HCT116 (cell line): ENCODE measurements around the gene CLK3. TPM values are rescaled to one million over a fixed set of nuclear protein-coding genes. Genes with fewer than 3 reads are reported as not detected.

Experiments
- ATAC-seq: fragments of 200-7000 bp; cut with Tn5 transposase; 2 replicates; pipeline ENCODE4 v1.9.1; 2020; ENCODE audit warnings: mild to moderate bottlenecking, moderate library complexity
- BruUV-seq: library from RNA; stranded (reverse); fragments of 400-500 nt; replicated peaks from 2 replicates; lab custom pipeline; 2021; lab: Mats Ljungman, UMichigan
- CTCF ChIA-PET: fragments of 300-600 bp; sonication (Branson Sonifier 250); formaldehyde crosslinking; loops from one replicate; lab custom pipeline; 2021; ENCODE audit warnings: antibody characterized with exemption; lab: Charles Lee
- POLR2A ChIA-PET: fragments of 300-600, 350-600 bp; sonication (Branson Sonifier 250); formaldehyde crosslinking; loops from one replicate; lab custom pipeline; 2021; ENCODE audit warnings: antibody characterized with exemption; lab: Charles Lee
- RAD21 ChIA-PET, 2 experiments: fragments of 300-600 bp; sonication (Branson Sonifier 250); formaldehyde crosslinking; loops; one replicate each; lab custom pipeline; 2023; ENCODE audit warnings: low total read pairs in 2 of 2; ENCODE audit not compliant: uncharacterized antibody in 2 of 2, unreplicated experiment in 2 of 2, low non-redundant PET in 1 of 2; lab: Charles Lee
- DNase-seq: peaks from one replicate; pipeline ENCODE4 v3.0.0-alpha.2; 2010; ENCODE audit warnings: low read depth, low spot score
- H2AFZ ChIP-seq: fragments of 200-600 bp; shearing (Covaris generic), sonication (generic); 2 replicates; pipeline ENCODE4 v1.6.1; 2017; ENCODE audit warnings: low read depth, mixed run types, mixed read lengths, antibody characterized with exemption, low read length; ENCODE audit not compliant: poor library complexity, severe bottlenecking
- H3K27ac ChIP-seq: 2 replicates; pipeline ENCODE4 v1.5.1; 2012; ENCODE audit warnings: low read depth, low read length
- H3K27me3 ChIP-seq: fragments of 200-600 bp; sonication (generic); 2 replicates; pipeline ENCODE4 v1.6.1; 2016; ENCODE audit warnings: mixed run types, low read length, mixed read lengths; ENCODE audit not compliant: insufficient read depth
- H3K36me3 ChIP-seq, 2 experiments: fragments of 200-500 bp in 1 of 2; fragments of 200-600 bp in 1 of 2; sonication (Bioruptor generic) in 1 of 2; sonication (generic) in 1 of 2; 2 replicates each; pipeline versions ENCODE4 v1.5.1 to v1.6.1; 2014 to 2016; ENCODE audit warnings: low read length in 2 of 2, inconsistent platforms in 1 of 2, mixed read lengths in 1 of 2, mixed run types in 1 of 2; ENCODE audit not compliant: insufficient read depth in 2 of 2, control insufficient read depth in 1 of 2
- H3K4me1 ChIP-seq, 2 experiments: fragments of 200-600 bp in 1 of 2; sonication (generic) in 1 of 2; 2 replicates each; pipeline versions ENCODE4 v1.5.1 to v1.6.1; 2012 to 2017; ENCODE audit warnings: low read length in 2 of 2, inconsistent platforms in 1 of 2, mild to moderate bottlenecking in 1 of 2, mixed read lengths in 1 of 2, mixed run types in 1 of 2, moderate library complexity in 1 of 2; ENCODE audit not compliant: insufficient read depth in 2 of 2, control insufficient read depth in 1 of 2
- H3K4me2 ChIP-seq: fragments of 200-600 bp; sonication (generic); 2 replicates; pipeline ENCODE4 v1.6.1; 2017; ENCODE audit warnings: mixed run types, low read length, mixed read lengths
- H3K4me3 ChIP-seq, 2 experiments: fragments of 200-600 bp in 1 of 2; sonication (generic) in 1 of 2; replicated peaks in 1 of 2; 2 replicates each; pipeline ENCODE4 v1.5.1; 2011 to 2016; ENCODE audit warnings: low read length in 2 of 2, control low read depth in 1 of 2, low read depth in 1 of 2, mild to moderate bottlenecking in 1 of 2, mixed read lengths in 1 of 2, mixed run types in 1 of 2
- H3K79me2 ChIP-seq: fragments of 200-600 bp; sonication (generic); 2 replicates; pipeline ENCODE4 v1.6.1; 2017; ENCODE audit warnings: mild to moderate bottlenecking, mixed run types, low read length, moderate library complexity, mixed read lengths; ENCODE audit not compliant: insufficient read depth
- H3K9ac ChIP-seq: fragments of 200-600 bp; sonication (generic); 2 replicates; pipeline ENCODE4 v1.6.1; 2016; ENCODE audit warnings: low read length, mixed read lengths
- H3K9me2 ChIP-seq: fragments of 200-600 bp; sonication (generic), shearing (Covaris generic); 2 replicates; pipeline ENCODE4 v1.6.1; 2017; ENCODE audit warnings: mixed run types, mild to moderate bottlenecking, moderate library complexity; ENCODE audit not compliant: insufficient read depth
- H3K9me3 ChIP-seq, 2 experiments: fragments of 200-500 bp in 1 of 2; fragments of 200-600 bp in 1 of 2; sonication (Bioruptor generic) in 1 of 2; sonication (generic) in 1 of 2; 2 replicates each; pipeline ENCODE4 v1.6.1; 2014 to 2017; ENCODE audit warnings: low read length in 2 of 2, mixed read lengths in 2 of 2, inconsistent platforms in 1 of 2, low read depth in 1 of 2, mild to moderate bottlenecking in 1 of 2, mixed run types in 1 of 2, moderate library complexity in 1 of 2; ENCODE audit not compliant: control insufficient read depth in 1 of 2, insufficient read depth in 1 of 2
- H4K20me1 ChIP-seq: fragments of 200-600 bp; sonication (generic), shearing (Covaris generic); 2 replicates; pipeline ENCODE4 v1.6.1; 2017; ENCODE audit warnings: mixed run types, mild to moderate bottlenecking, moderate library complexity; ENCODE audit not compliant: insufficient read depth
- CBX3 ChIP-seq: IDR thresholded peaks from 2 replicates; pipeline ENCODE4 v1.6.1; 2012; ENCODE audit warnings: low read depth
- EGR1 ChIP-seq: IDR thresholded peaks from 2 replicates; pipeline ENCODE4 v1.6.1; 2012; ENCODE audit warnings: low read depth
- ELF1 ChIP-seq: IDR thresholded peaks from 2 replicates; pipeline ENCODE4 v1.6.1; 2012; ENCODE audit warnings: low read depth, borderline replicate concordance
- EZH2phosphoT487 ChIP-seq: fragments of 200-600 bp; IDR thresholded peaks from 2 replicates; pipeline ENCODE4 v1.6.1; 2018; ENCODE audit warnings: antibody characterized with exemption, borderline replicate concordance
- FOSL1 ChIP-seq: IDR thresholded peaks from 2 replicates; pipeline ENCODE4 v1.6.1; 2012; ENCODE audit warnings: low read depth
- POLR2A ChIP-seq: IDR thresholded peaks from 2 replicates; pipeline ENCODE4 v1.7.0; 2011; ENCODE audit warnings: borderline replicate concordance; ENCODE audit not compliant: insufficient read depth, insufficient read length; ENCODE audit errors: extremely low read depth
- POLR2AphosphoS5 ChIP-seq: IDR thresholded peaks from 2 replicates; pipeline ENCODE4 v1.6.1; 2011; ENCODE audit warnings: mild to moderate bottlenecking, low read depth, low read length, moderate library complexity
- RAD21 ChIP-seq: IDR thresholded peaks from 2 replicates; pipeline ENCODE4 v1.6.1; 2012; ENCODE audit warnings: low read depth, mild to moderate bottlenecking
- SIN3A ChIP-seq: IDR thresholded peaks from 2 replicates; pipeline ENCODE4 v1.6.1; 2012; ENCODE audit warnings: low read depth
- SP1 ChIP-seq: IDR thresholded peaks from 2 replicates; pipeline ENCODE4 v1.6.1; 2012; ENCODE audit warnings: low read depth
- SRF ChIP-seq: IDR thresholded peaks from 2 replicates; pipeline ENCODE4 v1.6.1; 2012; ENCODE audit warnings: low read depth
- TCF7L2 ChIP-seq: IDR thresholded peaks from 2 replicates; pipeline ENCODE4 v1.7.0; 2011; ENCODE audit warnings: borderline replicate concordance, inconsistent platforms; ENCODE audit not compliant: insufficient read depth, insufficient read length; ENCODE audit errors: extremely low read depth
- YY1 ChIP-seq: IDR thresholded peaks from 2 replicates; pipeline ENCODE4 v1.6.1; 2011; ENCODE audit warnings: low read length, low read depth, moderate library complexity, mild to moderate bottlenecking; ENCODE audit not compliant: insufficient replicate concordance; ENCODE audit errors: extremely low read depth
- ZFX ChIP-seq: fragments of 450-650 bp; IDR thresholded peaks from 2 replicates; pipeline ENCODE4 v1.6.1; 2017
- intact Hi-C: fragments of 100-400 bp; cut with micrococcal nuclease; formaldehyde crosslinking; loops from 2 replicates; pipeline ENCODE4 v1.10.0; 2022
- total RNA-seq: library from RNA; stranded (reverse); gene quantifications from one replicate; pipeline ENCODE4 v1.2.1, GENCODE V29; 2021; ENCODE audit not compliant: unreplicated experiment
- TF ChIP-seq, protein P1 (sequence below), 3 experiments: fragments of 200-600 bp in 1 of 3; sonication (generic) in 1 of 3; IDR thresholded peaks in 2 of 3; conservative IDR thresholded peaks in 1 of 3; 2 replicates each; pipeline ENCODE4 v1.5.1; 2012 to 2017; ENCODE audit warnings: low read depth in 2 of 3, low read length in 2 of 3, antibody characterized with exemption in 1 of 3, borderline replicate concordance in 1 of 3, control low read depth in 1 of 3, mild to moderate bottlenecking in 1 of 3, mixed read lengths in 1 of 3, mixed run types in 1 of 3, moderate library complexity in 1 of 3; ENCODE audit not compliant: insufficient read depth in 1 of 3
- TF ChIP-seq, protein P2 (sequence below): IDR thresholded peaks from 2 replicates; pipeline ENCODE4 v1.6.1; 2011; ENCODE audit warnings: mild to moderate bottlenecking, low read length, moderate library complexity; ENCODE audit not compliant: insufficient replicate concordance; ENCODE audit errors: extremely low read depth
- TF ChIP-seq, protein P3 (sequence below): IDR thresholded peaks from 2 replicates; pipeline ENCODE4 v1.6.1; 2012; ENCODE audit warnings: low read depth
- TF ChIP-seq, protein P4 (sequence below): IDR thresholded peaks from 2 replicates; pipeline ENCODE4 v1.6.1; 2012

CLK3 gene
- total RNA-seq, 1 experiment from 2014 or later = 79.3 TPM

DNA sequence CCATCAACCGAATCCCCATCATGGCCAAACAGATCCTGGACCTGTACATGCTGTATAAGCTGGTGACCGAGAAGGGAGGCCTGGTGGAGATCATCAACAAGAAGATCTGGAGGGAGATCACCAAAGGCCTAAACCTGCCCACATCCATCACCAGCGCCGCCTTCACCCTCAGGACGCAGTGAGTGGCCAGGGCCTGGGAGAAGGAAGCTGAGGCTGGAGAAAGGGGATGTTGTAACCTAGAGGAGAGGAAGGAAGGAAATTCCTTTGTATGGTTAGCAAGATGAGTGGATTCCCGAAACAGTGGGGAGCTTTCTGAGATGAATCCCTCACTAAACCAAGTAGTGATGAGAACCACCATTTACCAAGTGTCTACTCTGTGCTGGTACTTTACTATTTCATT, 25.8 kb upstream of the CLK3 start:
- Histone ChIP-seq H3K4me2 (no peak overlapping the region), H4K20me1 (no peaks in the 10 kb centered on the region), H3K4me1 (peaks cover 14 to 18% of the 10 kb centered on the region in 2 experiments), H3K4me3 (no peak overlapping the region), H3K27me3 (no peaks in the 10 kb centered on the region), H3K36me3 (peaks cover 0 to 6% of the 10 kb centered on the region in 2 experiments; a peak in 2 of 4 replicates), H3K9me3 (no peaks in the 10 kb centered on the region), H2AFZ (no peak overlapping the region), H3K9me2 (no peaks in the 10 kb centered on the region), H3K9ac (no peak overlapping the region), H3K79me2 (no peaks in the 10 kb centered on the region), H3K27ac (no peak overlapping the region)
- no peak for TF ChIP-seq SRF
- TF ChIP-seq SIN3A = no peak
- TF ChIP-seq, protein P1, sequence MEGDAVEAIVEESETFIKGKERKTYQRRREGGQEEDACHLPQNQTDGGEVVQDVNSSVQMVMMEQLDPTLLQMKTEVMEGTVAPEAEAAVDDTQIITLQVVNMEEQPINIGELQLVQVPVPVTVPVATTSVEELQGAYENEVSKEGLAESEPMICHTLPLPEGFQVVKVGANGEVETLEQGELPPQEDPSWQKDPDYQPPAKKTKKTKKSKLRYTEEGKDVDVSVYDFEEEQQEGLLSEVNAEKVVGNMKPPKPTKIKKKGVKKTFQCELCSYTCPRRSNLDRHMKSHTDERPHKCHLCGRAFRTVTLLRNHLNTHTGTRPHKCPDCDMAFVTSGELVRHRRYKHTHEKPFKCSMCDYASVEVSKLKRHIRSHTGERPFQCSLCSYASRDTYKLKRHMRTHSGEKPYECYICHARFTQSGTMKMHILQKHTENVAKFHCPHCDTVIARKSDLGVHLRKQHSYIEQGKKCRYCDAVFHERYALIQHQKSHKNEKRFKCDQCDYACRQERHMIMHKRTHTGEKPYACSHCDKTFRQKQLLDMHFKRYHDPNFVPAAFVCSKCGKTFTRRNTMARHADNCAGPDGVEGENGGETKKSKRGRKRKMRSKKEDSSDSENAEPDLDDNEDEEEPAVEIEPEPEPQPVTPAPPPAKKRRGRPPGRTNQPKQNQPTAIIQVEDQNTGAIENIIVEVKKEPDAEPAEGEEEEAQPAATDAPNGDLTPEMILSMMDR (IDR thresholded peaks at IDR 0.05 in 2 of 3, conservative IDR thresholded peaks at IDR 0.05 in 1 of 3; ENCODE audit: borderline replicate concordance in 1 of 3, insufficient read depth in 1 of 3, low read depth in 2 of 3, low read length in 2 of 3) = no peak
- TF ChIP-seq, protein P2, sequence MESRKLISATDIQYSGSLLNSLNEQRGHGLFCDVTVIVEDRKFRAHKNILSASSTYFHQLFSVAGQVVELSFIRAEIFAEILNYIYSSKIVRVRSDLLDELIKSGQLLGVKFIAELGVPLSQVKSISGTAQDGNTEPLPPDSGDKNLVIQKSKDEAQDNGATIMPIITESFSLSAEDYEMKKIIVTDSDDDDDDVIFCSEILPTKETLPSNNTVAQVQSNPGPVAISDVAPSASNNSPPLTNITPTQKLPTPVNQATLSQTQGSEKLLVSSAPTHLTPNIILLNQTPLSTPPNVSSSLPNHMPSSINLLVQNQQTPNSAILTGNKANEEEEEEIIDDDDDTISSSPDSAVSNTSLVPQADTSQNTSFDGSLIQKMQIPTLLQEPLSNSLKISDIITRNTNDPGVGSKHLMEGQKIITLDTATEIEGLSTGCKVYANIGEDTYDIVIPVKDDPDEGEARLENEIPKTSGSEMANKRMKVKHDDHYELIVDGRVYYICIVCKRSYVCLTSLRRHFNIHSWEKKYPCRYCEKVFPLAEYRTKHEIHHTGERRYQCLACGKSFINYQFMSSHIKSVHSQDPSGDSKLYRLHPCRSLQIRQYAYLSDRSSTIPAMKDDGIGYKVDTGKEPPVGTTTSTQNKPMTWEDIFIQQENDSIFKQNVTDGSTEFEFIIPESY = no peak
- no peak for TF ChIP-seq ZFX
- TF ChIP-seq POLR2A = no peak
- TF ChIP-seq ELF1 = no peak
- no peak for TF ChIP-seq CBX3
- TF ChIP-seq SP1 = no peak
- no peak for TF ChIP-seq YY1
- TF ChIP-seq TCF7L2 = no peak
- no peak for TF ChIP-seq FOSL1
- no peak for TF ChIP-seq EGR1
- TF ChIP-seq, protein P3, sequence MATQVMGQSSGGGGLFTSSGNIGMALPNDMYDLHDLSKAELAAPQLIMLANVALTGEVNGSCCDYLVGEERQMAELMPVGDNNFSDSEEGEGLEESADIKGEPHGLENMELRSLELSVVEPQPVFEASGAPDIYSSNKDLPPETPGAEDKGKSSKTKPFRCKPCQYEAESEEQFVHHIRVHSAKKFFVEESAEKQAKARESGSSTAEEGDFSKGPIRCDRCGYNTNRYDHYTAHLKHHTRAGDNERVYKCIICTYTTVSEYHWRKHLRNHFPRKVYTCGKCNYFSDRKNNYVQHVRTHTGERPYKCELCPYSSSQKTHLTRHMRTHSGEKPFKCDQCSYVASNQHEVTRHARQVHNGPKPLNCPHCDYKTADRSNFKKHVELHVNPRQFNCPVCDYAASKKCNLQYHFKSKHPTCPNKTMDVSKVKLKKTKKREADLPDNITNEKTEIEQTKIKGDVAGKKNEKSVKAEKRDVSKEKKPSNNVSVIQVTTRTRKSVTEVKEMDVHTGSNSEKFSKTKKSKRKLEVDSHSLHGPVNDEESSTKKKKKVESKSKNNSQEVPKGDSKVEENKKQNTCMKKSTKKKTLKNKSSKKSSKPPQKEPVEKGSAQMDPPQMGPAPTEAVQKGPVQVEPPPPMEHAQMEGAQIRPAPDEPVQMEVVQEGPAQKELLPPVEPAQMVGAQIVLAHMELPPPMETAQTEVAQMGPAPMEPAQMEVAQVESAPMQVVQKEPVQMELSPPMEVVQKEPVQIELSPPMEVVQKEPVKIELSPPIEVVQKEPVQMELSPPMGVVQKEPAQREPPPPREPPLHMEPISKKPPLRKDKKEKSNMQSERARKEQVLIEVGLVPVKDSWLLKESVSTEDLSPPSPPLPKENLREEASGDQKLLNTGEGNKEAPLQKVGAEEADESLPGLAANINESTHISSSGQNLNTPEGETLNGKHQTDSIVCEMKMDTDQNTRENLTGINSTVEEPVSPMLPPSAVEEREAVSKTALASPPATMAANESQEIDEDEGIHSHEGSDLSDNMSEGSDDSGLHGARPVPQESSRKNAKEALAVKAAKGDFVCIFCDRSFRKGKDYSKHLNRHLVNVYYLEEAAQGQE = no peak
- no peak for TF ChIP-seq EZH2phosphoT487
- no peak for TF ChIP-seq RAD21
- TF ChIP-seq, protein P4, sequence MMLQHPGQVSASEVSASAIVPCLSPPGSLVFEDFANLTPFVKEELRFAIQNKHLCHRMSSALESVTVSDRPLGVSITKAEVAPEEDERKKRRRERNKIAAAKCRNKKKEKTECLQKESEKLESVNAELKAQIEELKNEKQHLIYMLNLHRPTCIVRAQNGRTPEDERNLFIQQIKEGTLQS = no peak
- TF ChIP-seq POLR2AphosphoS5 = no peak
- ATAC-seq (no peak), DNase-seq (no peak)
- ChIA-PET POLR2A (no interaction called here), RAD21 (no interaction called here), CTCF (interaction anchor here (1.1 kb wide), 1 partner anchor 215 kb away, joined by 3 read pairs; no protein-coding TSS in a partner anchor)
- intact Hi-C loops = no loop called here
- no TSS peak for BruUV-seq
